Measurements from ENCODE around the gene HMGXB4. TPM values are rescaled to one million over a fixed set of nuclear protein-coding genes. Genes with fewer than 3 reads are reported as not detected.

Gene HMGXB4
- total and polyA plus RNA-seq, 4 donors: 4.0 to 9.9 (median 7.5) TPM

- DNase-seq (ENCODE audit: low spot score): no peak
- Histone ChIP-seq H3K4me1 (ENCODE audit: control insufficient read depth in 4 of 4, insufficient read depth in 4 of 4, low read length in 3 of 4) (peaks cover 3 to 24% (median 19%) of the 10 kb centered on the region in 4 donors), H3K27me3 (ENCODE audit: control insufficient read depth in 4 of 4, insufficient read depth in 4 of 4, low read length in 3 of 4) (no peaks in the 10 kb centered on the region), H3K4me3 (ENCODE audit: low read depth in 1 of 3, low read length in 3 of 3) (no peak overlapping the region), H3K9ac (ENCODE audit: low read depth in 1 of 2, low read length in 2 of 2) (no peak overlapping the region), H3K36me3 (ENCODE audit: control insufficient read depth in 4 of 4, insufficient read depth in 3 of 4, low read depth in 1 of 4, low read length in 3 of 4) (peaks cover 19 to 48% (median 34%) of the 10 kb centered on the region in 4 donors), H3K27ac (ENCODE audit: low read depth in 1 of 2, low read length in 2 of 2) (no peak overlapping the region), H3K9me3 (ENCODE audit: control insufficient read depth in 4 of 4, low read length in 3 of 4) (no peaks in the 10 kb centered on the region)
- 93% methylated on average over 18 of the region's 18 CpGs for WGBS
- TF ChIP-seq ZBTB33 (IDR thresholded peaks at IDR 0.05) (no peak), EGR1 (IDR thresholded peaks at IDR 0.05; ENCODE audit: low read depth in 2 of 2) (no peak), NR2F2 (IDR thresholded peaks at IDR 0.05) (no peak), HNF4G (IDR thresholded peaks at IDR 0.05) (no peak), ATF3 (IDR thresholded peaks at IDR 0.05) (no peak), SP1 (IDR thresholded peaks at IDR 0.05) (no peak)
Measured at GRCh38 chr22:35319244-35319985, 62.1 kb downstream of the HMGXB4 start.

- Histone ChIP-seq H3K4me1 (ENCODE audit: control insufficient read depth in 4 of 4, insufficient read depth in 4 of 4, low read length in 3 of 4) (peaks cover 0 to 5% (median under 1%) of the 10 kb centered on the region in 4 donors), H3K27ac (ENCODE audit: low read depth in 1 of 2, low read length in 2 of 2) (no peak overlapping the region), H3K27me3 (ENCODE audit: control insufficient read depth in 4 of 4, insufficient read depth in 4 of 4, low read length in 3 of 4) (no peaks in the 10 kb centered on the region), H3K9me3 (ENCODE audit: control insufficient read depth in 4 of 4, low read length in 3 of 4) (no peaks in the 10 kb centered on the region), H3K9ac (ENCODE audit: low read depth in 1 of 2, low read length in 2 of 2) (no peak overlapping the region), H3K4me3 (ENCODE audit: low read depth in 1 of 3, low read length in 3 of 3) (no peak overlapping the region), H3K36me3 (ENCODE audit: control insufficient read depth in 4 of 4, insufficient read depth in 3 of 4, low read depth in 1 of 4, low read length in 3 of 4) (peaks cover 24 to 72% (median 47%) of the 10 kb centered on the region in 4 donors)
- TF ChIP-seq RXRA (IDR thresholded peaks at IDR 0.05) (peak in 1 of 2 donors; percentile 29), MAX (IDR thresholded peaks at IDR 0.05) (no peak)
- WGBS: 62% methylated on average over 10 of the region's 10 CpGs
- no peak for DNase-seq (ENCODE audit: low spot score)
Measured at GRCh38 chr22:35322126-35322525, 64.8 kb downstream of the HMGXB4 start.

GRCh38 chr22:35322893-35323292 lies 65.6 kb downstream of the HMGXB4 start:
- no peak for DNase-seq (ENCODE audit: low spot score)
- no peak overlapping the region for H3K9ac ChIP-seq (ENCODE audit: low read depth in 1 of 2, low read length in 2 of 2)
- 94% methylated on average over 15 of the region's 15 CpGs for WGBS
- no peak overlapping the region for H3K4me3 ChIP-seq (ENCODE audit: low read depth in 1 of 3, low read length in 3 of 3)
- peaks cover 26 to 74% (median 54%) of the 10 kb centered on the region in 4 donors for H3K36me3 ChIP-seq (ENCODE audit: control insufficient read depth in 4 of 4, insufficient read depth in 3 of 4, low read depth in 1 of 4, low read length in 3 of 4)
- no peaks in the 10 kb centered on the region for H3K27me3 ChIP-seq (ENCODE audit: control insufficient read depth in 4 of 4, insufficient read depth in 4 of 4, low read length in 3 of 4)
- peaks cover 1 to 11% (median 3%) of the 10 kb centered on the region in 4 donors for H3K4me1 ChIP-seq (ENCODE audit: control insufficient read depth in 4 of 4, insufficient read depth in 4 of 4, low read length in 3 of 4)
- TF ChIP-seq EGR1 (IDR thresholded peaks at IDR 0.05; ENCODE audit: low read depth in 2 of 2) (no peak), CTCF (IDR thresholded peaks at IDR 0.05; ENCODE audit: low read depth, low read length, missing input control) (no peak), MAX (IDR thresholded peaks at IDR 0.05) (no peak), SP1 (IDR thresholded peaks at IDR 0.05) (no peak), JUND (IDR thresholded peaks at IDR 0.05) (no peak), YY1 (IDR thresholded peaks at IDR 0.05) (no peak), FOXA1 (IDR thresholded peaks at IDR 0.05) (no peak), REST (IDR thresholded peaks at IDR 0.05) (no peak), RAD21 (IDR thresholded peaks at IDR 0.05) (no peak)
- H3K27ac ChIP-seq (ENCODE audit: low read depth in 1 of 2, low read length in 2 of 2): no peak overlapping the region
- no peaks in the 10 kb centered on the region for H3K9me3 ChIP-seq (ENCODE audit: control insufficient read depth in 4 of 4, low read length in 3 of 4)

Measured in liver (tissue), 9 donors.